ENCODE data around the gene IL3.

- TF ChIP-seq, protein P1, sequence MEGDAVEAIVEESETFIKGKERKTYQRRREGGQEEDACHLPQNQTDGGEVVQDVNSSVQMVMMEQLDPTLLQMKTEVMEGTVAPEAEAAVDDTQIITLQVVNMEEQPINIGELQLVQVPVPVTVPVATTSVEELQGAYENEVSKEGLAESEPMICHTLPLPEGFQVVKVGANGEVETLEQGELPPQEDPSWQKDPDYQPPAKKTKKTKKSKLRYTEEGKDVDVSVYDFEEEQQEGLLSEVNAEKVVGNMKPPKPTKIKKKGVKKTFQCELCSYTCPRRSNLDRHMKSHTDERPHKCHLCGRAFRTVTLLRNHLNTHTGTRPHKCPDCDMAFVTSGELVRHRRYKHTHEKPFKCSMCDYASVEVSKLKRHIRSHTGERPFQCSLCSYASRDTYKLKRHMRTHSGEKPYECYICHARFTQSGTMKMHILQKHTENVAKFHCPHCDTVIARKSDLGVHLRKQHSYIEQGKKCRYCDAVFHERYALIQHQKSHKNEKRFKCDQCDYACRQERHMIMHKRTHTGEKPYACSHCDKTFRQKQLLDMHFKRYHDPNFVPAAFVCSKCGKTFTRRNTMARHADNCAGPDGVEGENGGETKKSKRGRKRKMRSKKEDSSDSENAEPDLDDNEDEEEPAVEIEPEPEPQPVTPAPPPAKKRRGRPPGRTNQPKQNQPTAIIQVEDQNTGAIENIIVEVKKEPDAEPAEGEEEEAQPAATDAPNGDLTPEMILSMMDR (IDR thresholded peaks at IDR 0.05): no peak
- TF ChIP-seq POLR2A (IDR thresholded peaks at IDR 0.05): no peak
Measured at GRCh38 chr5:132096904-132097303, 36.4 kb downstream of the IL3 start.
